Fibroblast of mammary gland (primary cell): Measurements from ENCODE around the gene JAGN1.
"Not testable (repeated sequence)": the region's sequence is repeated elsewhere in the genome, so short reads cannot be mapped to it uniquely, and the experiment has no call there.

Source experiments
- DNase-seq: peaks from one replicate; pipeline ENCODE4 v3.0.0-alpha.2; 2010; ENCODE audit warnings: low read depth
- H3K4me3 ChIP-seq: 2 replicates; pipeline ENCODE4 v1.5.1; 2011; ENCODE audit warnings: low read depth, mild to moderate bottlenecking, low read length, moderate library complexity; ENCODE audit not compliant: control insufficient read depth
- CTCF ChIP-seq: conservative IDR thresholded peaks from 2 replicates; pipeline ENCODE4 v1.5.1; 2011; ENCODE audit warnings: low read depth, low read length, inconsistent platforms; ENCODE audit not compliant: control insufficient read depth, insufficient read depth

JAGN1 gene

GRCh38 chr3:9893739-9894138, 3.3 kb downstream of the JAGN1 start:
- TF ChIP-seq CTCF = no peak
- H3K4me3 ChIP-seq = no peak overlapping the region
- DNase-seq = no peak

GRCh38 chr3:9895715-9896114, 5.3 kb downstream of the JAGN1 start:
- not testable (repeated sequence) for DNase-seq, H3K4me3 ChIP-seq

- not testable (repeated sequence) for H3K4me3 ChIP-seq
- peak; percentile 34 for DNase-seq
Measured at GRCh38 chr3:9896755-9897407, 6.5 kb downstream of the JAGN1 start.

GRCh38 chr3:9897408-9898372, 7.3 kb downstream of the JAGN1 start:
- H3K4me3 ChIP-seq = no peak overlapping the region
- DNase-seq = peak; percentile 80
- no peak for TF ChIP-seq CTCF

- DNase-seq = peak; percentile 40
- no peak overlapping the region for H3K4me3 ChIP-seq
- no peak for TF ChIP-seq CTCF
Measured at GRCh38 chr3:9898467-9899241, 8.2 kb downstream of the JAGN1 start.

GRCh38 chr3:9899289-9899791, 8.9 kb downstream of the JAGN1 start:
- no peak for TF ChIP-seq CTCF
- H3K4me3 ChIP-seq = no peak overlapping the region
- no peak for DNase-seq

- not testable (repeated sequence) for H3K4me3 ChIP-seq, DNase-seq
Measured at GRCh38 chr3:9900965-9901415, 10.6 kb downstream of the JAGN1 start.

GRCh38 chr3:9901967-9902366, 11.6 kb downstream of the JAGN1 start:
- no peak for TF ChIP-seq CTCF
- H3K4me3 ChIP-seq = no peak overlapping the region
- no peak for DNase-seq
